GM23248 (cell line): ENCODE measurements around the gene MNAT1. TPM values are rescaled to one million over a fixed set of nuclear protein-coding genes. Genes with fewer than 3 reads are reported as not detected.
A peak's percentile ranks its signal among the peaks of the same experiment; 100 is the strongest.
"Not testable (repeated sequence)": the region's sequence is repeated elsewhere in the genome, so short reads cannot be mapped to it uniquely, and the experiment has no call there.

Source experiments
- DNase-seq: peaks from one replicate; pipeline ENCODE4 v3.0.0-alpha.2; 2015
- H2AFZ ChIP-seq: fragments of 200-600 bp; sonication (generic); 2 replicates; pipeline ENCODE4 v1.6.1; 2016; ENCODE audit warnings: antibody characterized with exemption
- H3F3A ChIP-seq: fragments of 200-600 bp; sonication (generic); 2 replicates; pipeline ENCODE4 v1.6.1; 2016; ENCODE audit warnings: mild to moderate bottlenecking, antibody characterized with exemption, mixed run types; ENCODE audit not compliant: insufficient read depth
- H3K27ac ChIP-seq: fragments of 200-600 bp; sonication (generic); 2 replicates; pipeline ENCODE4 v1.5.1; 2016; ENCODE audit warnings: mild to moderate bottlenecking
- H3K27me3 ChIP-seq: fragments of 200-600 bp; sonication (generic); replicated peaks from 2 replicates; pipeline ENCODE4 v1.6.1; 2016; ENCODE audit warnings: mild to moderate bottlenecking; ENCODE audit not compliant: insufficient read depth
- H3K36me3 ChIP-seq: fragments of 200-600 bp; sonication (generic); 2 replicates; pipeline ENCODE4 v1.6.1; 2016; ENCODE audit warnings: low read depth, mild to moderate bottlenecking
- H3K4me1 ChIP-seq: fragments of 200-600 bp; sonication (generic); 2 replicates; pipeline ENCODE4 v1.6.1; 2016; ENCODE audit warnings: mild to moderate bottlenecking; ENCODE audit not compliant: insufficient read depth
- H3K4me2 ChIP-seq: fragments of 200-600 bp; sonication (generic); one replicate; pipeline ENCODE4 v1.6.1; 2016; ENCODE audit warnings: mild to moderate bottlenecking; ENCODE audit not compliant: unreplicated experiment
- H3K4me3 ChIP-seq: fragments of 200-600 bp; sonication (generic); 2 replicates; pipeline ENCODE4 v1.5.1; 2016; ENCODE audit warnings: mild to moderate bottlenecking
- H3K79me2 ChIP-seq: fragments of 200-600 bp; sonication (generic); 2 replicates; pipeline ENCODE4 v1.6.1; 2016; ENCODE audit warnings: mild to moderate bottlenecking; ENCODE audit not compliant: insufficient read depth
- H3K9ac ChIP-seq: fragments of 200-600 bp; sonication (generic); 2 replicates; pipeline ENCODE4 v1.6.1; 2016; ENCODE audit warnings: mild to moderate bottlenecking
- H3K9me2 ChIP-seq: fragments of 200-600 bp; sonication (generic); 2 replicates; pipeline ENCODE4 v1.6.1; 2016; ENCODE audit warnings: mixed run types, mild to moderate bottlenecking, moderate library complexity; ENCODE audit not compliant: insufficient read depth
- H3K9me3 ChIP-seq: fragments of 200-600 bp; sonication (generic); one replicate; pipeline ENCODE4 v1.6.1; 2017; ENCODE audit warnings: low read depth
- H4K20me1 ChIP-seq: fragments of 200-600 bp; sonication (generic); 2 replicates; pipeline ENCODE4 v1.6.0; 2016; ENCODE audit not compliant: insufficient read depth
- EZH2 ChIP-seq: fragments of 200-600 bp; sonication (generic); IDR thresholded peaks from 2 replicates; pipeline ENCODE4 v1.6.1; 2018; ENCODE audit warnings: antibody characterized with exemption, mild to moderate bottlenecking; ENCODE audit not compliant: insufficient read depth, poor library complexity, severe bottlenecking
- EZH2phosphoT487 ChIP-seq: fragments of 200-600 bp; sonication (generic); IDR thresholded peaks from 2 replicates; pipeline ENCODE4 v1.6.1; 2018; ENCODE audit warnings: antibody characterized with exemption, moderate library complexity, mild to moderate bottlenecking, low read depth; ENCODE audit not compliant: insufficient read depth
- WGBS, 2 experiments: methylation state at CpG; one replicate each; pipeline ENCODE4 v1.1.6; 2015 to 2017; ENCODE audit warnings: low lambda C conversion rate in 2 of 2, low coverage in 1 of 2; ENCODE audit errors: missing lambda C conversion rate in 2 of 2; 5-methylcytosine and 5-hydroxymethylcytosine counted together
- in situ Hi-C: fragments of 300-500 bp; cut with MboI; formaldehyde crosslinking; loops from 2 replicates; pipeline ENCODE4 v1.15.0; 2020
- polyA plus RNA-seq: library from polyadenylated mRNA; unstranded; fragments of >200 nt; fragmentation: Nextera tagmentation; extraction: Ambion mirVana; gene quantifications from 2 replicates; pipeline ENCODE4 v1.2.1, GENCODE V29; 2016
- total RNA-seq: library from RNA; depleted of rRNA; stranded (reverse); fragments of >200 nt; shearing (Covaris generic); gene quantifications from 2 replicates; pipeline ENCODE4 v1.2.3, GENCODE V29; 2014

MNAT1 gene
- total and polyA plus RNA-seq, 2 experiments from 2014 or later, result 39.9 to 53.8 TPM

DNA sequence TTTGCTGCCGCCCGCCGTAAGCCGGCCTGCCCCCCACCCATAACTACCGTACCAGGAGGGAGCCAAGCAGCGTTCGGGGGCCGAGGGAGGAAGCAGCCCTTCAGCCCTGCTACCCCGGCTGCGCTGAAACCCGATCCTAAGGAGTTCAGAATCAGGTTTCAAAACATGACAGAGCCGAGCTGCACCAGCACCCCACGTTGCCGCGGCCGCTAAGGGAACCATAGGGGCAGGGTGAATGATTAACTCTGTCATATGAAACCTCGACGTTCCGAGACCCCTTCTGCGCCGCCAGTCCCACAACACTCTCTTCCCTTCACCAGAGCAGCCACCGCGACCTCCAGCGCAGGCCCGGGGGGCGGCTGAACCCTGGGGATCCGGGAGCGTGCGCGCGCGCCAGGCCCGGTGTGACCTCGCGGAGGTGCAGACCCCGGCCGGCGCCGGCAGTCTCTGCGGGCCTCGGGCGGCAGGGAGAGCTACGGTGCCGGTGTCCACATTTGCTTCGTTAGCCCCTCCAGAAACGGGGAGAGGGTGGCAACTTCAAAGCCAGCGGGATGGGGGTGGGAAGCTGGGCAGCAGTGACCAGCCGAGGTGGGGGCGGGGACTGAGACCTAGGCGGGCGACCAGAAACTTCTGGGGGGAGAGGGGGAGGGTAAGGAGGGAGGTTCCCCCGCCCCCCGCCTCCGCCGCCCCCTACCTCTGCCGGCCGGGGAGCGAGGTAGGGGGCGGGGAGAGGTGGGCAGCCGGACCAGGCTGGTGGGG is 12.0 kb upstream of the MNAT1 start:
- no peaks in the 10 kb centered on the region for H3K9me2 ChIP-seq
- H3K27ac ChIP-seq, result peak overlapping the region; percentile 80
- peak overlapping the region; percentile 73 for H3K4me2 ChIP-seq
- H3F3A ChIP-seq, result peaks cover 6% of the 10 kb centered on the region; the same call in 1 of the 2 replicates
- peak overlapping the region; percentile 85 for H2AFZ ChIP-seq
- 1% methylated on average over 45 to 57 of the region's 60 CpGs for WGBS, 2 experiments
- peaks cover 55% of the 10 kb centered on the region for H3K79me2 ChIP-seq
- peaks cover 14% of the 10 kb centered on the region for H3K36me3 ChIP-seq
- H3K9me3 ChIP-seq, result no peaks in the 10 kb centered on the region
- TF ChIP-seq EZH2, result no peak
- TF ChIP-seq EZH2phosphoT487, result no peak
- DNase-seq, result peak; percentile 80
- 0 out of 2 replicates have a peak, but pooled peaks cover 4% of the 10 kb centered on the region for H3K4me1 ChIP-seq
- H3K27me3 ChIP-seq, result no peaks in the 10 kb centered on the region
- no peaks in the 10 kb centered on the region for H4K20me1 ChIP-seq
- H3K9ac ChIP-seq, result peak overlapping the region; percentile 85
- in situ Hi-C loops, result no loop called here
- H3K4me3 ChIP-seq, result peak overlapping the region; percentile 83

GRCh38 chr14:60723116-60723906 is 11.2 kb upstream of the MNAT1 start:
- Histone ChIP-seq H3K79me2 (peaks cover 50% of the 10 kb centered on the region), H3K27ac (peak overlapping the region; percentile 80), H2AFZ (peak overlapping the region; percentile 85), H3K9me3 (no peaks in the 10 kb centered on the region), H3K36me3 (peaks cover 13% of the 10 kb centered on the region; the same call in 1 of the 2 replicates), H3K27me3 (no peaks in the 10 kb centered on the region), H3F3A (peaks cover 6% of the 10 kb centered on the region; the same call in 1 of the 2 replicates), H3K9ac (peak overlapping the region; percentile 85), H3K9me2 (no peaks in the 10 kb centered on the region), H3K4me3 (peak overlapping the region; percentile 83), H3K4me1 (0 out of 2 replicates have a peak, but pooled peaks cover 4% of the 10 kb centered on the region), H4K20me1 (no peaks in the 10 kb centered on the region), H3K4me2 (peak overlapping the region; percentile 73)
- peak; percentile 77 for DNase-seq
- 1 to 3% methylated on average over 47 to 75 of the region's 78 CpGs for WGBS, 2 experiments
- TF ChIP-seq EZH2, result no peak
- no peak for TF ChIP-seq EZH2phosphoT487
- in situ Hi-C loops, result no loop called here

DNA sequence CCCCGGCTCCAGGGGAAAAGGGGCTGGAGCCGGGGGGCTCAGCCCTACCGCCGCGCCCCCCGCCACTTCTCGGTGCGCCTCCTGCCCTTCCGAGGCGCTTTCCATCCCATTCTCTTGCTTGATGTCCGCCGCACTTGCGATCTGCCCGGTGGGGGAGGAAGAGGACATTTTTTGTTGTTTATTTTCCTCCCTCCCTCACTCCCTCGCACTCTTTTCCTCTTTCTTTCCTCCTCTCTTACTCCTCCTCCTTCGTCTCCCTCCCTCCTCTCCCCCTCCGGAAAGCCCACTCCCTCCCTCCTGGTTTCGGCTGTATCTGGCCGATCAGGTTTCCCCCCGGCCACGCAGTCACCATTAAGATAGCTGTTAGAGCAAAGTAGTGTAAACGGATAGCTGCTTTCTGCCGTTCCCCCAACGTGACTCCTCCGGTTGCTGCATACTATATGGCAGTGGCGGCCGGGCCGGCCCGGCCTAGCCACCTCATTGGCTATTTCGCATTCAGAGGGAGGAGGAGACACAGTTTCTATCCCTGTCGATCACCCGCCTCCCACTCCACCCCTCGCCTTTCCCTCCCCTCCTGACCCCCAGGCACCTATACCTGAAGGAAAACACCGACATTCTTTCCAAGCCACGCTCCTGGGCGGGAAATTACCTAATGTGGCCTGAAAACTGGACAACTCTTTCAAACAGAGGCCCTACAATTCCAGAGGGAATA is 10.5 kb upstream of the MNAT1 start, which contains the start of gene SIX4:
Gene SIX4 (minus strand): TSS at position 445 of the 712 bp plus-strand sequence. CDS start 277 bp downstream, at position 168.
- TF ChIP-seq EZH2phosphoT487, result no peak

GRCh38 chr14:60731291-60731690 is 3.3 kb upstream of the MNAT1 start:
- peaks cover 26% of the 10 kb centered on the region for H3K79me2 ChIP-seq
- in situ Hi-C loops, H2AFZ ChIP-seq, H3K9me2 ChIP-seq, H3K36me3 ChIP-seq, H3K9me3 ChIP-seq, H3K4me3 ChIP-seq, H3K27me3 ChIP-seq, H3K4me1 ChIP-seq, H3K27ac ChIP-seq, DNase-seq, H3K4me2 ChIP-seq, H3K9ac ChIP-seq, H3F3A ChIP-seq, H4K20me1 ChIP-seq: not testable (repeated sequence)
- 71 to 79% methylated on average over 5 of the region's 5 CpGs for WGBS, 2 experiments

More for the DNA sequence above, 10.5 kb upstream of the MNAT1 start, which contains the start of gene SIX4:
- H3K27me3 ChIP-seq, result no peaks in the 10 kb centered on the region
- in situ Hi-C loops, result no loop called here
- H3K4me1 ChIP-seq, result 0 out of 2 replicates have a peak, but pooled peaks cover 4% of the 10 kb centered on the region
- H3K4me3 ChIP-seq, result peak within 1 kb of the TSS; percentile 83
- peaks cover 42% of the 10 kb centered on the region for H3K79me2 ChIP-seq
- no peaks in the 10 kb centered on the region for H4K20me1 ChIP-seq
- H3K9me2 ChIP-seq, result no peaks in the 10 kb centered on the region
- H3K9ac ChIP-seq, result peak within 1 kb of the TSS; percentile 85
- H3F3A ChIP-seq, result peaks cover 6% of the 10 kb centered on the region; the same call in 1 of the 2 replicates
- H3K27ac ChIP-seq, result peak within 1 kb of the TSS; percentile 80
- 6% methylated on average over 31 to 36 of the region's 36 CpGs for WGBS, 2 experiments
- peak within 1 kb of the TSS; percentile 85 for H2AFZ ChIP-seq
- DNase-seq, result peak; percentile 93
- H3K4me2 ChIP-seq, result peak within 1 kb of the TSS; percentile 73
- H3K9me3 ChIP-seq, result no peaks in the 10 kb centered on the region
- peaks cover 6% of the 10 kb centered on the region; the same call in 1 of the 2 replicates for H3K36me3 ChIP-seq
